GM19467 (cell line): ENCODE results near the gene CSN1S1.

Source experiments
- ATAC-seq: cut with Tn5 transposase; IDR thresholded peaks from one replicate; pipeline ENCODE4 v1.9.1; 2021; ENCODE audit warnings: mild to moderate bottlenecking, moderate library complexity; ENCODE audit not compliant: unreplicated experiment

Gene CSN1S1

GRCh38 chr4:69986663-69987062, 55.8 kb downstream of the CSN1S1 start:
- ATAC-seq, result no peak

GRCh38 chr4:69991016-69991415, 60.1 kb downstream of the CSN1S1 start:
- ATAC-seq, result no peak

GRCh38 chr4:69994782-69995181, 63.9 kb downstream of the CSN1S1 start:
- no peak for ATAC-seq

GRCh38 chr4:69995526-69996016, 64.7 kb downstream of the CSN1S1 start, which contains the start of gene STATH:
STATH (plus strand) TSS chr4:69995966; CDS start chr4:69998438, 2,472 bp downstream.
- ATAC-seq, result no peak
